ENCODE results near the gene LRRC31. TPM values are rescaled to one million over a fixed set of nuclear protein-coding genes. Genes with fewer than 3 reads are reported as not detected.

LRRC31 gene
- total RNA-seq, 3 donors from 2014 or later: 16.5 to 63.8 (median 42.6) TPM

DNA sequence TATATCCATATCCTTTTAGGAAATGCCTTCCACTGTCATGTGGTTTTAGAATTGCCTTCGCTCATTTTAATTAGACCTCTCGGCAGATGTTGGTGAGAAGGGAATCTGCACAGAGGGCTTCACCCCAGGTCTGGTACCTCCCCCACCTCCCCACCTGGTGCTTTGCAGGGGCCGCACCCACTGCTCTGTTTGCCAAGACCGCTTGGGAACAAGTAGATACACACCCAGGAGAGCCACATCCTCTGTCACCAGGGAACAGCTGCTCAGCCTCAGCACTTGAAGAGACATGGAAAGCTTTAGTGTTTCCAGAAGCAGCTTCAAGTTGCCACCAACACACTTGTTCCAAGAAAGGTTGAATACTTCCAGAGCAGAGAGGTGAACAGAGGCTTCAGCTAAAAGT is 21.8 kb downstream of the LRRC31 start:
- H3K9me3 ChIP-seq: no peaks in the 10 kb centered on the region
- H3K4me3 ChIP-seq: no peak overlapping the region
- TF ChIP-seq, protein P1, sequence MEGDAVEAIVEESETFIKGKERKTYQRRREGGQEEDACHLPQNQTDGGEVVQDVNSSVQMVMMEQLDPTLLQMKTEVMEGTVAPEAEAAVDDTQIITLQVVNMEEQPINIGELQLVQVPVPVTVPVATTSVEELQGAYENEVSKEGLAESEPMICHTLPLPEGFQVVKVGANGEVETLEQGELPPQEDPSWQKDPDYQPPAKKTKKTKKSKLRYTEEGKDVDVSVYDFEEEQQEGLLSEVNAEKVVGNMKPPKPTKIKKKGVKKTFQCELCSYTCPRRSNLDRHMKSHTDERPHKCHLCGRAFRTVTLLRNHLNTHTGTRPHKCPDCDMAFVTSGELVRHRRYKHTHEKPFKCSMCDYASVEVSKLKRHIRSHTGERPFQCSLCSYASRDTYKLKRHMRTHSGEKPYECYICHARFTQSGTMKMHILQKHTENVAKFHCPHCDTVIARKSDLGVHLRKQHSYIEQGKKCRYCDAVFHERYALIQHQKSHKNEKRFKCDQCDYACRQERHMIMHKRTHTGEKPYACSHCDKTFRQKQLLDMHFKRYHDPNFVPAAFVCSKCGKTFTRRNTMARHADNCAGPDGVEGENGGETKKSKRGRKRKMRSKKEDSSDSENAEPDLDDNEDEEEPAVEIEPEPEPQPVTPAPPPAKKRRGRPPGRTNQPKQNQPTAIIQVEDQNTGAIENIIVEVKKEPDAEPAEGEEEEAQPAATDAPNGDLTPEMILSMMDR (IDR thresholded peaks at IDR 0.05): no peak
- DNase-seq (peak; percentile 70 to 77 (median 71)), ATAC-seq (peak; percentile 98)
- H3K36me3 ChIP-seq (ENCODE audit: low read depth): no peaks in the 10 kb centered on the region
- intact Hi-C loops (cut with DNase I, micrococcal nuclease): no loop called here
- H3K4me1 ChIP-seq (ENCODE audit: low read depth): no peaks in the 10 kb centered on the region

DNA sequence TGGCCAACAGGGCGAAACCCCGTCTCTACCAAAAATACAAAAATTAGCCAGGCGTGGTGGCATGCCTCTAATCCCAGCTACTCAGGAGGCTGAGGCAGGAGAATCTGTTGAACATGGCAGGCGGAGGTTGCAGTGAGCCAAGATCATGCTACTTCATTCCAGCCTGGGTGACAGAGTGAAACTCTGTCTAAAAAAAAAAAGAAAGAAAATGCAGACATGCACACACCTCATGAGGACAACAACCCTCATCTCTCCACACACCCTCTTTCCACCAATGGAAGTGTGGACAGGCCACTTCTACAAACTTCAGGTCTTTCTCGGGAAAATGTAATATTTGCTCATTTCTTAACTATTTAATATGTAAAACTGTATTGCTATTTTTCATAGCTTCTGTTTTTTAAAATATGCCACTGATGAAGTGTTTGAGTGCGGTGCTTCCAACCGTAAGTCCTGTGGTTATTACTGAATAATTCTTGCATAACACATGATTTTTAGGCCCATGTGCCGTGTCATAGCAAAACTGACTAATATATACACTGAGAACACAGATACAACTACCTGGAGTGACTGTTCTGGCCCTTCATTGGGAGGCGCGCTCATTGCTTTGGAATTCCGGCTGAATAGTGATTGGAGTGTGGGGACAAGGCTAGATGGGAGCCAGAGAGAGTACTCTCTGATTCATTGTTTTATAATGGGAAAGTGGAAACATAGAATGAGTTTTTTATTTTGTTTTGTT is 23.1 kb downstream of the LRRC31 start:
- TF ChIP-seq, protein P1 (IDR thresholded peaks at IDR 0.05): no peak
- no peak overlapping the region for H3K4me3 ChIP-seq
- H3K36me3 ChIP-seq (ENCODE audit: low read depth): no peaks in the 10 kb centered on the region
- intact Hi-C loops (cut with DNase I, micrococcal nuclease): no loop called here
- peak; percentile 29 for ATAC-seq
- DNase-seq: no peak
- H3K4me1 ChIP-seq (ENCODE audit: low read depth): no peaks in the 10 kb centered on the region
- H3K9me3 ChIP-seq: no peaks in the 10 kb centered on the region

DNA sequence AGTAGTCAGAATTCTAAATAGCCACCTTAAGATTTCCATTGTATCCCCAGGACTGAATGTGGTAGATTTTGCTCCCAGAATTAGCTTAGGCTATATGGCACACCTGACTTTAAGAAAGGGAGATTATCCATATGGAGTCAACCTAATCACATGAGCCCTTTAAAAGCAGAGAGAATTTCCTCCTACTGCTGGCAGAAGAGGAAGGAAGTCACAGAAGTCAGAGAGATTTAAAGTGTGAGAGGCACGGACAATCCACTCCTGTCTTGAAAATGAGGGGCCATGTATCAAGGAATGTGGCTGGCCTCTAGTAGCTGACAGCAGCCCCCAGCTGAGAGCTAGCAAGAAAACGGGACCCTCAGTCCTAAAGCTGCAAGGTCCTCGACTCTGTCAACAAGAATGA is 26.8 kb downstream of the LRRC31 start:
- Histone ChIP-seq H3K4me1 (ENCODE audit: low read depth) (no peaks in the 10 kb centered on the region), H3K4me3 (no peak overlapping the region), H3K36me3 (ENCODE audit: low read depth) (no peaks in the 10 kb centered on the region), H3K9me3 (no peaks in the 10 kb centered on the region)
- ATAC-seq (no peak), DNase-seq (no peak)
- TF ChIP-seq, protein P1 (IDR thresholded peaks at IDR 0.05): no peak
- intact Hi-C loops (cut with DNase I, micrococcal nuclease): no loop called here

DNA sequence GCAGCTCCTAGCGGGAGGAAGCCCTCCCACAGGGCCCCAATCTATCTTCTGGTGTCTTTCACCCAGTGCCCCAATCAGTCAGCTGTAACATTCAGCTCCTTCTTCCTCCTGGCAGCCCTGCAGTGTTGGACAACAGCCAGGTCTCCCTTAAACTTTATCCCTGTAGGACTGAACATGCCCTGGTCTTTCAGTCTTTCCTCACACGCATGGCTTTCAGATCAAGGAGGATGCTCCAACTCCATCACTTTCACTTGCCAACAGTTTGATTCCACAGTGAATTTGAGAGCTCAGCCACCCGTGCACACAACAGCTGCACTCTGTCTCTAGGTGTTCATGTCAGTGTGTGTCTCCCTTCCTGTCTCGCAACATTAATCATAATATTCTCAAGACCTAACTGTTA is 28.6 kb downstream of the LRRC31 start:
- no peak overlapping the region for H3K4me3 ChIP-seq
- intact Hi-C loops (cut with DNase I, micrococcal nuclease): no loop called here
- TF ChIP-seq, protein P1 (IDR thresholded peaks at IDR 0.05): no peak
- DNase-seq: peak in 1 of 3 donors; percentile 17
- H3K9me3 ChIP-seq: no peaks in the 10 kb centered on the region
- H3K36me3 ChIP-seq (ENCODE audit: low read depth): no peaks in the 10 kb centered on the region
- no peaks in the 10 kb centered on the region for H3K4me1 ChIP-seq (ENCODE audit: low read depth)
- no peak for ATAC-seq

DNA sequence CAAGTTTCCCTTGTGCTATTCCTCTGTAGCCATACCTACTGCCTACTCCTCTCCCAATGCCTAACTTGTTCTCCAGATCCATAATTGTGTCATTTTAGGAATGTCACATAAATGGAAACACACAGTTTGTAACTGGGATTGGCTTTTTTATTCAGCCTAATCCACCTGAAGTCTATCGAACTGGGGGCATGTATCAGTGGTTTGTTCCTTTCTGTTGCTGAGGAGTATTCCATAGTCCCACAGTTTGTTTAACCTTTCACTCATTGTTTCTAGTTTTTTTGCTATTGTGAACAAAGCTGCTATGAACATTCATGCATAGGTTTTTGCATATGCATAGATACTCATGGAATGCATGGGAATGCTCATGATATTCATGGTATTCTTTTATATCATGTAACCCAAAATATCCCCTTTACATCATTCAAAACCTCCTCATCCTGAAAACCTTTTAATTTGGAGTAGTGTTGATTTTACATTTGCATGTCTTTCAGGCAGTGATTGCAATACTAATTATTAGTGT is 31.2 kb downstream of the LRRC31 start:
- no peak overlapping the region for H3K4me3 ChIP-seq
- no peaks in the 10 kb centered on the region for H3K36me3 ChIP-seq (ENCODE audit: low read depth)
- DNase-seq (no peak), ATAC-seq (no peak)
- intact Hi-C loops (cut with DNase I, micrococcal nuclease): no loop called here
- TF ChIP-seq, protein P1 (IDR thresholded peaks at IDR 0.05): no peak
- H3K4me1 ChIP-seq (ENCODE audit: low read depth): no peaks in the 10 kb centered on the region
- no peaks in the 10 kb centered on the region for H3K9me3 ChIP-seq
